Activated CD4-positive, alpha-beta T cell treated with anti-CD3 and anti-CD28 coated beads for 24 hours (primary cell): ENCODE results near the gene NFIB.

ENCODE experiments used
- DNase-seq, 2 donors: peaks; one replicate each; pipeline ENCODE4 v3.0.0-alpha.2; 2020; ENCODE audit warnings: low read depth in 2 of 2

The NFIB gene

GRCh38 chr9:14313951-14314423 lies at the start of gene NFIB:
NFIB (minus strand) TSS chr9:14314141; CDS start chr9:14313511, 630 bp downstream.
- DNase-seq: no peak

GRCh38 chr9:14362175-14362574 lies 48.2 kb upstream of the NFIB start:
- no peak for DNase-seq

GRCh38 chr9:14361074-14361473 lies 47.1 kb upstream of the NFIB start:
- no peak for DNase-seq

DNA sequence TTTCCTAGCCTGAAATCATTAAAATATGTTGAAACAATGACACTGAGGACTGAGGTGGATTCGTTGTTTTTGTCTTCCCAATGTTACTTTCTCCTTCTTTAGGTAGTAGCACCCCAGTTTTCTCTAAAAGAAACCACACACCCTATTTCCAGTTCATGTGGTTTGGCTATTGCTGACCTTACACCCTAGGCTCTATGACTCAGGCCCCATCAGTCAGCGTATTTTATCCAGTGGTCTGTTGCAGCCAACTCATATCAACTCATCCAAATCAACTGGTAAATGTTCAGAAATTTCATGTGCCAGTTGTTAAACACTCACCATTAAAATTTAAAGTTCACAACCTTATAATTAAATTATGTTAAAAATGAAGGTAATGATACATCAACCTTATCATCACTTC lies 44.6 kb upstream of the NFIB start:
- DNase-seq: no peak

DNA sequence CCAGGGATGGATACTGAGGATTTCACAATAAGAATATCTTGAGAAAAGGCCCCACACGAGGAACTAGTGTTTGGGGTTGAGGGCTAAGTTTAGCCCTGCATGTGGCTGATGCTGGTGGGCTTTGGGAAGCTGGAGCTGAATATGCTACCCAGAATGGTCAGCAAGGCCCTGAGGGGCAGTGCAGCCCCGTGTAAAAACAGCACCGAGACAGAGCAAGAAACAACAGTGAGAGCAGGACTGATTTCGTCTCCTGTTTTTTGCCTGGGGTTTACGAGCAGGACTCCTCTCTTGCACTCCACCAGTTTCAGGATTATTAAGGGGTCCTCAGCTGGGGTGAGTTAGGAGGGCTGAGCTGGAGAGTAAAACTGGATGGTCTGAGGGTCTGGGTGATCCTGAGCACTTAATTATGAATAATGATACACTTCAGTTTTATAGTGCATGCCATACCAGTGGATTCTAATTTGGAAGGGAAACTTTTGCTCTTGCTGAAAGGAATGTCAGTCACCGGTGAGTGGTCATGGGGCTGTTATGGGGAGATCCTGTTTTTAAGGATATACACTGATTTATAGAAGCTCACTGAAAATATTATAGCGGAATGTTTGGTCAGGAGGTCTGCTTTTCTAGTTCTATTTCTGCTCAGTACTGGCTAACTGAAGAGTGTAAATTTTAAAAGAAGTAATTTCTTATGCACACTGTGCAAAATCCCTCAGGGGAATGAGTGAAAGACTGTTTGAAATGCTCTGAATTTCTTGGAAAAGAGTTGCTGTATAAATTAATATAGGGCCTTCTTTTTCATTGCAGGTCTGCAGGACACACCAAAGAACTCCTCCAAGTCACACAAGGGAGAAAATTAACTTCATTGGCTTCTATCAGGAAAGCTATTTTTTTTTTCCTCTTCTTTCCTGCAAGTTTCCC lies 42.7 kb upstream of the NFIB start:
- DNase-seq: no peak

GRCh38 chr9:14354201-14354600 lies 40.3 kb upstream of the NFIB start:
- no peak for DNase-seq

GRCh38 chr9:14353222-14354056 lies 39.5 kb upstream of the NFIB start:
- DNase-seq: peak; percentile 61 to 78

GRCh38 chr9:14352503-14352902 lies 38.6 kb upstream of the NFIB start:
- no peak for DNase-seq

DNA sequence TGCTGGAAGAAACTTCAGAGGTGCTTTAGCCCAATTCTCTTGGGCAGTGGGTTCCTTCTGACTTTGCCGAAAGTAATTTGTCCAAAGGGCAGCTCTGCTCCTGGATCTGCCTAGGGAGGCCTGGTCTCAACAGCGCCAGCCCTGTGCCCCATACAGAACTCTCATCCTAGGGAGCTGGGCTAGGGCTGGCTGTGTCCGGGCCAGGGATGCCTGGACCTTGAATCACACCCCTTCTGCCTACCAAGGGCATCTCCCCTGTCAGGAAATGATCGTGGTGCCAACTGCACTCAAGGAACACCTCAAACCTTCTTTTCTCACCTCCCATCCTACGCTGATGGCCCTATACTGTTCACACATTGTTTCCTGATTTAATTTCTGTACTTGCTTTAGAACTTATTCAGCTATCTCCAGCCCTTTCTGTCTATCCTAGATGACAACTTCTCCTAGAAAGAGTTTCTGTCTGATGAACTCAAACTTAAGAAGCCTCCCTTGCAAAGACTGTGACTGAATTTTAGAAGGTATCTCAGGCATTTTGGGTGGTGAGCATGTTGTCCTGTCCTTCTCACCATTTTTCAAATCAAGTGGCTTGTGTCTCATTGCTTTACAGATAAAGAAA lies 37.4 kb upstream of the NFIB start:
- DNase-seq: no peak

DNA sequence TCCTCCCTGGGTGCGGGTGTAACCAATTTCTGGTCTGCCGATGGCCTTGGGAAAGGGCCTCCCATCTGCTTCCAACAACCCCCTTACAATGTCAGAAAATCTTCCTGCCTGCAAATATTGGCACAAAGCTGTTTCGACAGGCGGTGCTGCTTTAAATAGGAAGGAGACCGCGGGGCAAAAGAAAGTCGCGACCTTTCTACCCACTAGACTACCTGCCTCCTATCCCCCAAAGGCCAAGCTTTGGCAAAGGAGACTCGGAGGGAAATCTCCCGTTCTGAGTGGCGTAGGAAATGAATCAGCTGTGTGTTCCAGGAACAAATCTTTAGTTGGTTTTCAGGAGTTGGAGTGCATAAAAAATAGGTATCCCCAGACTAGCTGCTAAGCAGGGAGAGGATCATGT lies 36.8 kb upstream of the NFIB start:
- DNase-seq: no peak

- no peak for DNase-seq
Measured at GRCh38 chr9:14350349-14350728, 36.4 kb upstream of the NFIB start.

GRCh38 chr9:14349447-14350348 lies 35.8 kb upstream of the NFIB start:
- no peak for DNase-seq

GRCh38 chr9:14349146-14349446 lies 35.2 kb upstream of the NFIB start:
- no peak for DNase-seq

- no peak for DNase-seq
Measured at GRCh38 chr9:14348373-14349145, 34.6 kb upstream of the NFIB start.

DNA sequence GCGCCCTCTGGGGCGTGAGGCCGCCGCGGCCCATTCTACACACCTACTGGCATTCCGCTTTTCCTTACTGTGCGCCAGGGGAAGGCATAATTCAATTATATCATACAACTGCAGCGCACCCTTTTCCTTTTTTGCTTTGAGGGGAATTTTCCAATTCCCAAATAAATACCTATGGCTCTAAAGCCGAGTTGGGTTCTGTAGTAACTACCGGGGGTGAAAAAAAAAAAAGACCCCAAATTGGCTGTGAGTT lies 34.1 kb upstream of the NFIB start:
- no peak for DNase-seq

GRCh38 chr9:14347406-14348122 lies 33.6 kb upstream of the NFIB start:
- no peak for DNase-seq

- no peak for DNase-seq
Measured at GRCh38 chr9:14346811-14347405, 33.0 kb upstream of the NFIB start.

DNA sequence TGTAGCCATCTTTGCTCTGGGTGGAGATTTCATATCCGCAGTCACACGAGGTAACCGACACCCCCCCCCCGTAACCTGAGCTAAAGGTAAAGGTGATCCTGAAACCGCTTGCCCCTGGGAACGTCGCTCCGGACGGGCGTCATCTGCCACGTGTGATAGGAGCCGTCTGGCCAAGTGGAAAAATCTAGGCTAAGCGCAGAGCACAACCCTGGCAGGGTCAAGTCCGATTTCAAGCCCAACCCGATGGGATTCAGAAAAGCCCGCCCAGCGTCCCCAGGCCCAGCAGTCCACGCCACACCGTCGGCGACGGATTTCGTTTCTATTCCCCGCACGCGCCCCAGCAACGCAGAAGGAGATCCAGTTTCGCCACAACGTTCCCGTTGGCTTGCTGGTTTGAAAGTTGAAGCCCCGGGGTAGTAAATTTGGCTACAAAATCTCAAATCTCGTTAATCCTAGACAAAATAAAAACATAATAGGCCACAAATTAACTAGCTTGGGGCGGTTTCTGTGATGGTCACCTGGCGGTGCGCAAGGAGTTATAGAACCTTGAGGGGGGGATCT lies 32.4 kb upstream of the NFIB start:
- no peak for DNase-seq
